HL-60 (cell line): ENCODE data around the gene LIX1.

Experiments
- DNase-seq, 2 experiments: peaks; one replicate each; pipeline ENCODE4 v3.0.0-alpha.2; 2010 to 2020; ENCODE audit warnings: low read depth in 1 of 2, low spot score in 1 of 2
- H3K27ac ChIP-seq: fragments of 250-450 bp; sonication (Bioruptor Pico); replicated peaks from 2 replicates; pipeline ENCODE4 v1.5.1; 2020; ENCODE audit warnings: mild to moderate bottlenecking, moderate library complexity
- H3K27me3 ChIP-seq: fragments of 250-450 bp; sonication (Bioruptor Pico); 2 replicates; pipeline ENCODE4 v1.5.1; 2021; ENCODE audit warnings: mild to moderate bottlenecking, moderate library complexity; ENCODE audit not compliant: insufficient read depth, poor library complexity, severe bottlenecking
- H3K4me3 ChIP-seq: replicated peaks from 2 replicates; pipeline ENCODE4 v1.5.1; 2011; ENCODE audit warnings: mild to moderate bottlenecking, control low read depth, low read length; ENCODE audit not compliant: insufficient read depth
- GABPA ChIP-seq: IDR thresholded peaks from 2 replicates; pipeline ENCODE4 v1.6.1; 2012; ENCODE audit warnings: low read depth
- POLR2AphosphoS5 ChIP-seq: IDR thresholded peaks from 2 replicates; pipeline ENCODE4 v1.6.1; 2012; ENCODE audit warnings: low read depth
- SPI1 ChIP-seq: IDR thresholded peaks from 2 replicates; pipeline ENCODE4 v1.6.1; 2012; ENCODE audit warnings: low read depth, mild to moderate bottlenecking, borderline replicate concordance
- TF ChIP-seq, protein P1 (sequence below): IDR thresholded peaks from one replicate; pipeline ENCODE4 v1.5.1; 2011; ENCODE audit warnings: low read length, control low read depth, inconsistent platforms; ENCODE audit not compliant: insufficient read depth
- TF ChIP-seq, protein P2 (sequence below): IDR thresholded peaks from 2 replicates; pipeline ENCODE4 v1.6.1; 2012; ENCODE audit warnings: low read depth; ENCODE audit not compliant: insufficient replicate concordance

Gene LIX1

DNA sequence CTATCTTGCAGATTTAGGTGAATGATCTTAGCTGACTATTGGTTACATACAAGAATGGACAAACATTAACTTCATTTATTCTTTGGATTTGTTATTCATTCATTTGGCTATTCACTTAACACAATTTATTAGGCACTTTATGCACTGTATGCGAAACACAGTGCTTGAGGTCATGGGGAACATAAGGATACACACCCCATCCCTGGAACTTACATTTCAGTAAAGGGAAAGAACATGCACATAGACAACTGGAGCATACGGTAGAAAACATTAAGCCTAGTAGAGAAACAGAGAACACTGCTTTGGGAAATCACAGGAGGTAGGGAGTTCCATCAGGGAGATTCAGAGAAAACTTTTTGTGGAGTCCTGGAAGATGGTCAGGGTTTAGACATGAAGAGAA is 22.2 kb downstream of the LIX1 start:
- TF ChIP-seq POLR2AphosphoS5 (no peak), GABPA (no peak)
- DNase-seq: no peak
- H3K4me3 ChIP-seq: no peak overlapping the region
- no peak overlapping the region for H3K27ac ChIP-seq
- H3K27me3 ChIP-seq: no peaks in the 10 kb centered on the region

DNA sequence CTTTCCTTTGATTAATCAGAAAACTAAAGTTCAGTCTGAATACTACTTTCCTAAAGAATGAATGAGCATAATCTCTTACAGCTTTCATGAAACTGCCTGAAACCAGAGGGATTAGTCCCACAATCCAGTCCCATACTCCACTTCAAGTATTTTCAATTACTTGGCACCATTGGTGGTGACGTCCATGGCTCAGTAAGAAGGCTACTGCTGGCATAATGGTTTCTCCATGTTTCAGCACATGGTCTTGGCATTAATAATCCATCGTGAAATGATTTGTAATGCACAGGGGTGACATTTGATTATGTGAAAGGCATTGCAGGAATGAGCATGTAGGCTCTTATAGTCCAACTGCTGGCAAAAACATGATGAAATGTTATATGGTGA is 23.4 kb downstream of the LIX1 start:
- no peaks in the 10 kb centered on the region for H3K27me3 ChIP-seq
- no peak overlapping the region for H3K4me3 ChIP-seq
- DNase-seq: no peak
- H3K27ac ChIP-seq: no peak overlapping the region
- no peak for TF ChIP-seq SPI1
- TF ChIP-seq, protein P1, sequence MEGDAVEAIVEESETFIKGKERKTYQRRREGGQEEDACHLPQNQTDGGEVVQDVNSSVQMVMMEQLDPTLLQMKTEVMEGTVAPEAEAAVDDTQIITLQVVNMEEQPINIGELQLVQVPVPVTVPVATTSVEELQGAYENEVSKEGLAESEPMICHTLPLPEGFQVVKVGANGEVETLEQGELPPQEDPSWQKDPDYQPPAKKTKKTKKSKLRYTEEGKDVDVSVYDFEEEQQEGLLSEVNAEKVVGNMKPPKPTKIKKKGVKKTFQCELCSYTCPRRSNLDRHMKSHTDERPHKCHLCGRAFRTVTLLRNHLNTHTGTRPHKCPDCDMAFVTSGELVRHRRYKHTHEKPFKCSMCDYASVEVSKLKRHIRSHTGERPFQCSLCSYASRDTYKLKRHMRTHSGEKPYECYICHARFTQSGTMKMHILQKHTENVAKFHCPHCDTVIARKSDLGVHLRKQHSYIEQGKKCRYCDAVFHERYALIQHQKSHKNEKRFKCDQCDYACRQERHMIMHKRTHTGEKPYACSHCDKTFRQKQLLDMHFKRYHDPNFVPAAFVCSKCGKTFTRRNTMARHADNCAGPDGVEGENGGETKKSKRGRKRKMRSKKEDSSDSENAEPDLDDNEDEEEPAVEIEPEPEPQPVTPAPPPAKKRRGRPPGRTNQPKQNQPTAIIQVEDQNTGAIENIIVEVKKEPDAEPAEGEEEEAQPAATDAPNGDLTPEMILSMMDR: no peak
- TF ChIP-seq, protein P2, sequence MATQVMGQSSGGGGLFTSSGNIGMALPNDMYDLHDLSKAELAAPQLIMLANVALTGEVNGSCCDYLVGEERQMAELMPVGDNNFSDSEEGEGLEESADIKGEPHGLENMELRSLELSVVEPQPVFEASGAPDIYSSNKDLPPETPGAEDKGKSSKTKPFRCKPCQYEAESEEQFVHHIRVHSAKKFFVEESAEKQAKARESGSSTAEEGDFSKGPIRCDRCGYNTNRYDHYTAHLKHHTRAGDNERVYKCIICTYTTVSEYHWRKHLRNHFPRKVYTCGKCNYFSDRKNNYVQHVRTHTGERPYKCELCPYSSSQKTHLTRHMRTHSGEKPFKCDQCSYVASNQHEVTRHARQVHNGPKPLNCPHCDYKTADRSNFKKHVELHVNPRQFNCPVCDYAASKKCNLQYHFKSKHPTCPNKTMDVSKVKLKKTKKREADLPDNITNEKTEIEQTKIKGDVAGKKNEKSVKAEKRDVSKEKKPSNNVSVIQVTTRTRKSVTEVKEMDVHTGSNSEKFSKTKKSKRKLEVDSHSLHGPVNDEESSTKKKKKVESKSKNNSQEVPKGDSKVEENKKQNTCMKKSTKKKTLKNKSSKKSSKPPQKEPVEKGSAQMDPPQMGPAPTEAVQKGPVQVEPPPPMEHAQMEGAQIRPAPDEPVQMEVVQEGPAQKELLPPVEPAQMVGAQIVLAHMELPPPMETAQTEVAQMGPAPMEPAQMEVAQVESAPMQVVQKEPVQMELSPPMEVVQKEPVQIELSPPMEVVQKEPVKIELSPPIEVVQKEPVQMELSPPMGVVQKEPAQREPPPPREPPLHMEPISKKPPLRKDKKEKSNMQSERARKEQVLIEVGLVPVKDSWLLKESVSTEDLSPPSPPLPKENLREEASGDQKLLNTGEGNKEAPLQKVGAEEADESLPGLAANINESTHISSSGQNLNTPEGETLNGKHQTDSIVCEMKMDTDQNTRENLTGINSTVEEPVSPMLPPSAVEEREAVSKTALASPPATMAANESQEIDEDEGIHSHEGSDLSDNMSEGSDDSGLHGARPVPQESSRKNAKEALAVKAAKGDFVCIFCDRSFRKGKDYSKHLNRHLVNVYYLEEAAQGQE: no peak
- TF ChIP-seq POLR2AphosphoS5: no peak

DNA sequence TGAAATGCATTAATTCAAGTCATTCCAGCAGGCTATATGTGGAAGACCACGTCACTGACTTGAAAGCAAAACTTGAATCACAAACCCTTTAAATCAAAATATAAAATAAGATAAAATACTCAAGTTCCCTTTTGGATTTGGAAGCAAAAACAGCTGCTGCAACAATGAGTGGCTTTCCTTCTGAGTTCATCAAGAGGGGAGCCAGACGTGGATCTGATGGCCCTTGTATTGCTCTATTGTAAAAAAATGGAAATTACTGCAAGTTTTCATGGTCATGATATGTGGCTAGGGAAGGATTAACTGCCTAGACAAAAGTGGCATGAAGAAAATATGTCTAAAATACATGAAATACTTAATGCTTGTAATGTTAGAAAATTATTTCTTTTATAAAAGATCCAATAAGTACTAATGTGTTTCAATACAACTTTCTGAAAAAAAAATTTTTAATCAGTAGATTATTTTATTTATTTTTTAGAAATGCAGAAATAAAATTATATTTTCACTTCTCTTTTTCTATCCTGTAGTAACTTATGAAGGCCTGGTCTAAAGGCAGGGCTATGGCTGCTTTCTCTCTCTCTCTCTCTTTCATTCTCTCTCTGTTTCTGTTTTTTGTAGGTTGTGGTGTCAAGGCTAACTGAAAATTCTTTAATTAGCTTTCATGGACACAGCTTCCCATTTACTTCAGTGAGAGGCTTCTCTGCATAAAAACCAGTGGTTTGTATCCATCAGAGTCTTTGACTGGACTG is 24.0 kb downstream of the LIX1 start:
- no peak for DNase-seq
- no peak for TF ChIP-seq POLR2AphosphoS5
- TF ChIP-seq, protein P2: no peak
- no peak for TF ChIP-seq SPI1
- TF ChIP-seq, protein P1: no peak
- TF ChIP-seq GABPA: no peak
- Histone ChIP-seq H3K4me3 (no peak overlapping the region), H3K27me3 (no peaks in the 10 kb centered on the region), H3K27ac (no peak overlapping the region)

DNA sequence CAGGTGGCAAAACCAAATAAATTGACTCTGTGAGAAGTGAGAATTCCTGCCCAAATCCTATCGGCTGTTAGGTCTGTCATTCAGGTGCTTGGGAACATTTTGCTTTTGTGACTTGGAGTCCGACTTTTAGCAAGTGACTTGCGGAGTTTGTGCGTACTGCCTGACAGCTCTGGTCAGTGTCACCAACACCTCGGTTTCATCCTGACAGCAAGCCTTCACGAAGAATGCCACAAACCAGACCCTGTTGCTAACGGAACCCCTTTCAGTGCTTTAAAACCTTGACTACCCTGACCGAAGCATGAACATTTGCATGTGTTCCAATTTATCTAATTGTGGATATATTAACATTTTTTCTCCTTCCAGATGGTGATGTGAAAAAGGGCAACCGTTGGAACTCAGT is 26.5 kb downstream of the LIX1 start:
- DNase-seq: no peak
- no peak overlapping the region for H3K4me3 ChIP-seq
- H3K27ac ChIP-seq: no peak overlapping the region
- TF ChIP-seq GABPA (no peak), SPI1 (no peak)
- TF ChIP-seq, protein P1: no peak
- H3K27me3 ChIP-seq: no peaks in the 10 kb centered on the region
